G401 (cell line): ENCODE measurements around the gene TREML2. TPM values are rescaled to one million over a fixed set of nuclear protein-coding genes. Genes with fewer than 3 reads are reported as not detected.

Source experiments
- DNase-seq: peaks from one replicate; pipeline ENCODE4 v3.0.0-alpha.2; 2015; ENCODE audit warnings: low spot score
- in situ Hi-C: cut with HindIII; loops from 2 replicates; pipeline ENCODE4 v1.10.0; 2016; ENCODE audit warnings: low sequenced_read_pairs, mixed read lengths
- total RNA-seq: library from RNA; depleted of rRNA; stranded (reverse); fragments of >200 nt; shearing (Covaris generic); gene quantifications from 2 replicates; pipeline ENCODE4 v1.2.3, GENCODE V29; 2014

Gene TREML2
- total RNA-seq, 1 experiment from 2014 or later, result not detected

GRCh38 chr6:41182069-41183034, 18.6 kb downstream of the TREML2 start:
- in situ Hi-C loops, result no loop called here
- DNase-seq, result peak; percentile 12

GRCh38 chr6:41181566-41181965, 19.4 kb downstream of the TREML2 start:
- no peak for DNase-seq
- in situ Hi-C loops, result no loop called here

- in situ Hi-C loops, result no loop called here
- no peak for DNase-seq
These were observed 21.8 kb downstream of the TREML2 start for GRCh38 chr6:41179163-41179562.

GRCh38 chr6:41177695-41178094, 23.3 kb downstream of the TREML2 start:
- no peak for DNase-seq
- in situ Hi-C loops, result no loop called here

- no peak for DNase-seq
- in situ Hi-C loops, result no loop called here
These were observed 23.7 kb downstream of the TREML2 start for GRCh38 chr6:41177287-41177686.

GRCh38 chr6:41176189-41176588, 24.8 kb downstream of the TREML2 start:
- DNase-seq, result no peak
- in situ Hi-C loops, result no loop called here

GRCh38 chr6:41175084-41175483, 25.9 kb downstream of the TREML2 start:
- no peak for DNase-seq
- in situ Hi-C loops, result no loop called here

- in situ Hi-C loops, result no loop called here
- DNase-seq, result no peak
These were observed 26.3 kb downstream of the TREML2 start for GRCh38 chr6:41174610-41175009.

GRCh38 chr6:41171908-41172307, 29.0 kb downstream of the TREML2 start:
- in situ Hi-C loops, result no loop called here
- DNase-seq, result no peak

GRCh38 chr6:41170547-41171160, 30.3 kb downstream of the TREML2 start:
- in situ Hi-C loops, result no loop called here
- no peak for DNase-seq

- DNase-seq, result no peak
- in situ Hi-C loops, result no loop called here
These were observed 33.6 kb downstream of the TREML2 start for GRCh38 chr6:41167173-41167963.

GRCh38 chr6:41164551-41165120, 36.3 kb downstream of the TREML2 start:
- no peak for DNase-seq
- in situ Hi-C loops, result no loop called here

GRCh38 chr6:41163419-41163717, 37.6 kb downstream of the TREML2 start:
- no peak for DNase-seq

GRCh38 chr6:41162687-41163418, 38.1 kb downstream of the TREML2 start, which contains the start of gene TREM2:
TSS of gene TREM2 (minus strand) at chr6:41163116. CDS start at chr6:41163082, 34 bp downstream.
- in situ Hi-C loops, result no loop called here
- DNase-seq, result no peak

More at GRCh38 chr6:41163419-41163717, 37.6 kb downstream of the TREML2 start:
- in situ Hi-C loops, result no loop called here

- DNase-seq, result no peak
- in situ Hi-C loops, result no loop called here
These were observed 38.9 kb downstream of the TREML2 start for GRCh38 chr6:41161851-41162552.

- DNase-seq, result no peak
- in situ Hi-C loops, result no loop called here
These were observed 39.6 kb downstream of the TREML2 start for GRCh38 chr6:41161380-41161779.

- no peak for DNase-seq
- in situ Hi-C loops, result no loop called here
These were observed 40.0 kb downstream of the TREML2 start for GRCh38 chr6:41160933-41161332.

- in situ Hi-C loops, result no loop called here
These were observed 41.4 kb downstream of the TREML2 start for GRCh38 chr6:41159415-41160082.

More at GRCh38 chr6:41159415-41160082, 41.4 kb downstream of the TREML2 start:
- DNase-seq, result no peak
